Skeletal muscle tissue (tissue), 4 donors: ENCODE measurements around the gene ADAMTS4. TPM values are rescaled to one million over a fixed set of nuclear protein-coding genes. Genes with fewer than 3 reads are reported as not detected.
A peak's percentile ranks its signal among the peaks of the same experiment; 100 is the strongest.

ENCODE experiments used
- H3K27ac ChIP-seq: one replicate; pipeline ENCODE4 v1.7.0; 2013; ENCODE audit warnings: mild to moderate bottlenecking, low read depth, low read length, inconsistent platforms
- H3K27me3 ChIP-seq, 3 donors: one replicate each; pipeline ENCODE4 v1.7.0; 2013; ENCODE audit warnings: low read length in 3 of 3; ENCODE audit not compliant: control insufficient read depth in 3 of 3, insufficient read depth in 3 of 3
- H3K36me3 ChIP-seq, 3 donors: one replicate each; pipeline ENCODE4 v1.7.0; 2013; ENCODE audit warnings: low read length in 3 of 3; ENCODE audit not compliant: control insufficient read depth in 3 of 3, insufficient read depth in 3 of 3
- H3K4me1 ChIP-seq, 3 donors: one replicate each; pipeline ENCODE4 v1.7.0; 2013; ENCODE audit warnings: low read length in 3 of 3, mild to moderate bottlenecking in 3 of 3; ENCODE audit not compliant: control insufficient read depth in 3 of 3, insufficient read depth in 3 of 3
- H3K4me3 ChIP-seq, 3 donors: one replicate each; pipeline ENCODE4 v1.7.0; 2013; ENCODE audit warnings: low read length in 3 of 3
- H3K9ac ChIP-seq, 3 donors: one replicate each; pipeline ENCODE4 v1.7.0; 2013; ENCODE audit warnings: low read length in 3 of 3, mild to moderate bottlenecking in 3 of 3, moderate library complexity in 2 of 3, low read depth in 1 of 3
- H3K9me3 ChIP-seq, 3 donors: one replicate each; pipeline ENCODE4 v1.7.0; 2013; ENCODE audit warnings: low read length in 3 of 3; ENCODE audit not compliant: control insufficient read depth in 3 of 3
- total RNA-seq: library from RNA; depleted of rRNA; stranded (reverse); fragments of >200 nt; gene quantifications from one replicate; pipeline ENCODE4 v1.2.3, GENCODE V29; 2014
- donor health status: Osteomylitis.

Gene ADAMTS4
- total RNA-seq, 1 donor from 2014 or later, result 4.7 TPM

DNA sequence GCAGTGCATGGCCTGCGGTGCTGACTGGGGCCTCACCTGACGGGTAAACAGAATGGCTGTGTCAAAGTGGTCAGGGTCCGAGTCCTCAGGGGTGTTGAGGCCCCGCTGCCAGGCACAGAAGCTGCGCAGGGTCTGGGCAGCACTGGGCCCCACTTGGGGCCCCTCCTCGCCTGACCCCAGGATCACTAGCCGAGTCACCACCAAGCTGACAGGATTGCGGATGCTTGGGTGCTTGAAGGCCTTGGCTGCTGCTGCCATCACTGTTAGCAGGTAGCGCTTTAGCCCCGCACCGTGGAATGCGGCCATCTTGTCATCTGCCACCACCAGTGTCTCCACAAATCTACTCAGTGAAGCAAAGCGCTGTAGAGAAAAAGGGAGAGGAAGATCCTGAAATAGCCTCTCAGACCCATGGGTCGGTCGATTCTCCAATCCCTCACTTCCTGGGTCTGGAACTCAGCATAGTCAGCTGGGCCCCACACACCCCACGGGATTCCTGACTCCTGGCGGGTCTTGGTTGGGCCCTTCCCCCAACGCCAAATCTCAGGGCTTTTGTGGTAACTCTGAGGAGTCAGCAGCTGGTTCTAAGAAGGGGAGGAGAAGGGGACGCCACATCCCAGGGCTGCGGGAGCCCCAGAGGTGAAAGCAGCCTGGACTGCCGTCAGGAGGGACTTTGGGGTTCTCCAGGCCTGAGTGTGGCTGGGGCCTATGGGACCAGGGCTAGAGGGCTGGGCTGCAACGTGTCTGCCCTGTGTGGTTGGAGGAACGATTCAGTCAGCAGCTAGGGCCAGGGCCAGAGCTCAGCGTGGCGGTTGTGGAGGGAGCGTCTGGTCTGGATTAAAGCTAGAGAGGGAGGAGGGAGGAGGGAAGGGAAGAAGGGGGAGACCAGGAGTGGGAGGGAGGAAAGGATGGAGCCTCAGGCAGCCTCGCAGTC, 2.1 kb downstream of the ADAMTS4 start:
- Histone ChIP-seq H3K27ac (peak overlapping the region; percentile 99), H3K9ac (peak overlapping the region; percentile 3 to 90 (median 81)), H3K36me3 (peaks cover 0 to 3% (median 1%) of the 10 kb centered on the region in 3 donors), H3K4me3 (peak overlapping the region; percentile 65 to 73 (median 72)), H3K9me3 (no peaks in the 10 kb centered on the region), H3K4me1 (peaks cover 69 to 90% (median 83%) of the 10 kb centered on the region in 3 donors), H3K27me3 (no peaks in the 10 kb centered on the region)

DNA sequence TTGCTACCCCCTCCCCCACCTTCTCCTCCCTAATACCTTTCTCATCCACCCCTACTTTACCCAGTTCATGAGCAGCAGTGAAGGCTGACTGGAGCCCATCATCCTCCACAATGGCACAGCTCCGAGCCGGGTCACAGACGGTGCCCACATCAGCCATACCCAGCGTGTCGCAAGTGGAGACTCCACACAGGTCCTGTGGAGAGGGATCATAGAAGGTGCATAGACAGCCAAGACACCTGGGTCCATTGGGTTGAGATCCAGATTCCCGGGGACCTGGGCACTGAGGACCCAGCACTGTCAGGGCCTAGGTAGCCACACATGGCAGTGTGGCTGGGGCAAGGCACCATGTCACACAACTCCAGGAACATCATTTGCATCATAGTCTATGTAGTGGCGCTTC, 2.7 kb downstream of the ADAMTS4 start:
- peak overlapping the region in 1 of 3 donors; percentile 35 for H3K4me3 ChIP-seq
- peaks cover 62 to 83% (median 76%) of the 10 kb centered on the region in 3 donors for H3K4me1 ChIP-seq
- peak overlapping the region in 1 of 3 donors; percentile 73 for H3K9ac ChIP-seq
- H3K9me3 ChIP-seq, result no peaks in the 10 kb centered on the region
- H3K27me3 ChIP-seq, result no peaks in the 10 kb centered on the region
- H3K36me3 ChIP-seq, result peaks cover 0 to 8% (median 3%) of the 10 kb centered on the region in 3 donors
- H3K27ac ChIP-seq, result peak overlapping the region; percentile 99

DNA sequence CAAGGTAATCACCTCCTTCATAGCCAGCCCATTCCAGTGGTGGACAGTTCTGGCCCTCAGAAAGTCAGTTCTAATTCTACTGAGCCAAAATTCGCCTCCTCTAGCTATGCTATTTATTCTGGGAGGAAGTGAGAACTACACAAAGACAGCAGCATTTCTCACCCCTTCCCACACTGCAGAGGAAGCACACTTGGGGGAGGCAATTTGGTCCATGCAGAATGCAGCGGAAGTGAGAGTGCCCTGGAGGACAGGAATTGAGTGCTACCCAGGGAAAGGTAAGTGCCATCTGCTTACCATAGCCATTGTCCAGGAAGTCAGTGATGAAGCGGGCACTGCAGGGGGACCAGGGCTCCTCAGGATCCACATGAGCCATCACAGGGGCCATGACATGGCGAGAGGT, 3.7 kb downstream of the ADAMTS4 start:
- Histone ChIP-seq H3K36me3 (peaks cover 0 to 8% (median 3%) of the 10 kb centered on the region in 3 donors), H3K9ac (peak overlapping the region in 1 of 3 donors; percentile 15), H3K27me3 (no peaks in the 10 kb centered on the region), H3K4me3 (peak overlapping the region in 2 of 3 donors; percentile 11 to 29), H3K4me1 (peaks cover 53 to 74% (median 67%) of the 10 kb centered on the region in 3 donors), H3K27ac (peak overlapping the region; percentile 31), H3K9me3 (no peaks in the 10 kb centered on the region)

DNA sequence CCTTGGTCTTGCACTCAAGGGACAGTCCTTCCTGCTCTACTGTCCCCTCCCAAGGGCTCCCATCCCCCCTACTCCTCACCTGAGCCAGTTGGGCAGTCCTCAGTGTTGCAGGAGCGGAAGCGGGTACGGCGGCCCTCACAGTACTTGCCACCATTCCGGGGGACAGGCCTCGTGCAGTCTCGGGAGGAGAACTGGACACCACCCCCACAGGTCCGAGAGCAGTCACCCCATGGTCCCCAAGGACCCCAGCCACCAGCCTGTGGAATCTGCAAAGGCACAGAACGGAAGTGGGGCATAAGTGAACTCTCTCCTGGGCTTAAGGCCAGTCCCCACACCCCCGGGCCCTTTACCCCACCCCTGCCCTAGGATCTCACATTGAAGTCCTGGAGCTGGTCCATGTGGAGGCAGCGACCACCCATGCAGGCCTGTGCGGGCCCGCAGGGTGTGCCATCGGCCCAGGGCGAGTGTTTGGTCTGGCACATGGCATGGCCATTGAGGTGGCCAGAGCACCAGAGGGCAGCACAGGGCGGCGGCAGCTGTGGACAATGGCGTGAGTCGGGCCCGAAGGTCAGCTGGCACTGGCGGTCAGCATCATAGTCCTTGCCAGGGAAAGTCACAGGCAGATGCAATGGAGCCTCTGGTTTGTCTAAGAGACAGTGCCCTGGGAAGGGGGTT, 5.2 kb downstream of the ADAMTS4 start:
- Histone ChIP-seq H3K4me1 (peaks cover 40 to 59% (median 55%) of the 10 kb centered on the region in 3 donors), H3K27ac (peak overlapping the region; percentile 9), H3K4me3 (peak overlapping the region in 1 of 3 donors; percentile 41)

DNA sequence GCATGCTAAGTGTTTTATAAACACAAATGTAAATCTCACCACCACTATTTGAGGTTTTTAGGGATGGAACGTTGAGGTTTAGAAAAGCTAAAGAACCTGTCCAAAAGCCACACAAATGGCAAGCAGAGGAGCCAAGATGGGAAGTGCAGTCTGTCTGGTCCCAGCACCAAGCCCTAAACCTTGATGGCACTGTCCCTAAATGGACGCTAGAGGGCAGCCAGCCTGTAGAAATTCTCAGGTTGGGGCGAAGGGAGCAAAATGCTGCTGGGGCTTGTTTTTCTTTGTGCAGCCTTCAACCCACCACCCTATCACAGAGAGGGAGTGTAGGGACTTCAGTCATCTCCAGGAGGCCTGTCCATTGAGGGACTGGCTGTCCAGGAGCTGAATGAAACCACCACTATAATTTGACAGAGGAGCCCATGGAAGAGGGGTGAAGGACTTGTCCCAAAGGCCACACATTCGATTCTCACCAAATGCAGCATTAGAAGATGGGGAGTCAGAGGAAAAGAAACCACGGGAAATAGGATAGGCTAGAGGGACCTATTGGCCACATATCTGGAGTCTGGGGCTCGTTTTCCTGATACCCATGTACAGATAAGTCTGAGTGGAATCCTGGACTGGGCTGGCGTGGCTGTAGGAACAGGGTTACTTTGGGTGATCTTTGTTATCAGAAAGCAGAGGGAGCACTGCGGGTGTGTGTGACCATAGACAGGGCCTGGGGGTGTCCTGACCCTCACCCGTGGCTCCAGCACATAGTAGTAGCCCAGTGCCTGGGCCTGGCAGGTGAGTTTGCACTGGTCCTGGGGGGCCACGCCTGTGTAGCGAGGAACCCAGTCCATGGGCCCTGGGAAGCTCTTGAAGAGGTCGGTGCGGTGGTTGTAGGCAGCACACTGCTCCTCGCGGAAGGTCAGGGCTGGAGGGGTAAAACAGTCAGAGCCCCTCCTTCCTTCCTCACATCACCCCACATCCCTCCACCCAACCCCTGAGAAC, 6.1 kb downstream of the ADAMTS4 start:
- Histone ChIP-seq H3K27me3 (no peaks in the 10 kb centered on the region), H3K27ac (peak overlapping the region; percentile 9), H3K36me3 (peaks cover 0 to 8% (median 3%) of the 10 kb centered on the region in 3 donors), H3K4me3 (no peak overlapping the region), H3K9ac (peak overlapping the region in 1 of 3 donors; percentile 40), H3K4me1 (peaks cover 31 to 50% (median 46%) of the 10 kb centered on the region in 3 donors), H3K9me3 (no peaks in the 10 kb centered on the region)

More for the DNA sequence above, 5.2 kb downstream of the ADAMTS4 start:
- peak overlapping the region in 1 of 3 donors; percentile 40 for H3K9ac ChIP-seq
- H3K27me3 ChIP-seq, result no peaks in the 10 kb centered on the region
- no peaks in the 10 kb centered on the region for H3K9me3 ChIP-seq
- peaks cover 0 to 8% (median 3%) of the 10 kb centered on the region in 3 donors for H3K36me3 ChIP-seq

DNA sequence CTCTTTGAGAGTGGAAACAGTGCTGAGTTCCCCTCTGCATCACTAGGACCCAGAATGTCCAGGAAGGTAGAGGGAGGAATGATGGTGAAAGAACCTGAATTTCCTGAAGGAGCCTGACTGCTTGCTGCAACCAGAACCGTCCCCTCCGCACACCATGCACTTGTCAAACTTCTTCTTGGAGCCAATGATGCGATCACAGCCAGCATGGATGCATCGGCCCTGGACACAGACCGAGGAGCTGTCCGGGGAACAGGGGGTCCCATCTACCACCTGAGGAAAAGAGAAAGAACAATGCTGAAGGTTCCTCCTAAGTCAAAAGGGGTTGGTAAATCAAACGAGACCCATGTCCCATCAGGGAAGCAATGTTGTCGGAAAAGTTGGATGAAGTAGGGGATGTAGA, 6.9 kb downstream of the ADAMTS4 start:
- Histone ChIP-seq H3K9ac (no peak overlapping the region), H3K4me1 (peaks cover 23 to 48% (median 38%) of the 10 kb centered on the region in 3 donors), H3K9me3 (no peaks in the 10 kb centered on the region), H3K27ac (no peak overlapping the region), H3K36me3 (peaks cover 0 to 8% (median 3%) of the 10 kb centered on the region in 3 donors), H3K27me3 (no peaks in the 10 kb centered on the region), H3K4me3 (no peak overlapping the region)

DNA sequence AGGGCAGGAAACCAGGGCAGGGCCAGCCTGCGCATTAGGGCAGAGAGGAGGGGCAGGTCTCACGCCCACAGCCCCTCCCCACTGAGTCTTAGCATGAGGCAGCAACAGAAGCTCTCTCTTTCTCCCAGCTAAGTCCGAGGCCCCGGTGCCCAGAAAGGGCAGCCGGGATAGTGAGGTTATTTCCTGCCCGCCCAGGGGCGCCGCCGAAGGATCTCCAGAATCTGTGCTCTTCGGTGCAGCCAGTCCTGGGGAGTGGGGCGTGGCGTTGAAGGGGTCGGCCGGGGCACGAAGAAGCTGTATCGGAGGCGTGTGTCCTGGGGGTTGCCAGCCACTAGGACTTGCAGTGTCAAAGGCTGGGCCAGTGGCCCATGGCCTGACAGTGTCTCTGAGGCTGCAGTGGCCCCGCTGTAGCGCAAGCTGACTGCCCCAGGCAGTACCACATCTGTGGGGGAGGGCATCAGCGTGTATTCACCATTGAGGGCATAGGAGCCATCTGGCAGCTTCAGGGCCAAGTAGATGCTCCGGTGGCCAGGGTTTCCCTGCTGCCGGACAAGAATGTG, 7.8 kb downstream of the ADAMTS4 start:
- H3K27ac ChIP-seq, result no peak overlapping the region

DNA sequence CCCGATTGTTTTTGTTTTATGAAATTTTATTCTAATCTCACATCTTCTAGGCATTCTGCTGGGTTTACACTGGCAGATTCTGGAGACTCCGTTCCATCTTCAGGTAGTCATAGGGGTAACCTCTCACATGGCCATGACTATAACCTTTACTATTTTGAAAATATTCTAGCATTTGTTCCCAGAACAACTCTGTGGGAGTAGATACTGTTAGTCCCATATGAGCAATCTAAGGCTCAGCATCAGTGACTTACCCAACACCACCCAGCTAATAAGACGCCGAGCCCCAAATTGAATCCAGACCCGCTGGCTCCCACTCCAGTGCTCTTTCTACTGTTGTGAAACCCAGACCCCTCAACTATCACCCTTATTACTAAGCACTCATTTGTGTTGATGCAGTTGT, 9.8 kb downstream of the ADAMTS4 start:
- Histone ChIP-seq H3K9me3 (no peaks in the 10 kb centered on the region), H3K36me3 (peaks cover 0 to 8% (median 3%) of the 10 kb centered on the region in 3 donors), H3K27ac (no peak overlapping the region), H3K27me3 (no peaks in the 10 kb centered on the region), H3K4me3 (no peak overlapping the region), H3K4me1 (peaks cover 25 to 39% (median 29%) of the 10 kb centered on the region in 3 donors), H3K9ac (no peak overlapping the region)

More for the DNA sequence above, 7.8 kb downstream of the ADAMTS4 start:
- no peak overlapping the region for H3K9ac ChIP-seq
- peaks cover 17 to 47% (median 33%) of the 10 kb centered on the region in 3 donors for H3K4me1 ChIP-seq
- H3K36me3 ChIP-seq, result peaks cover 0 to 8% (median 3%) of the 10 kb centered on the region in 3 donors
- H3K27me3 ChIP-seq, result no peaks in the 10 kb centered on the region
- no peaks in the 10 kb centered on the region for H3K9me3 ChIP-seq
- no peak overlapping the region for H3K4me3 ChIP-seq

DNA sequence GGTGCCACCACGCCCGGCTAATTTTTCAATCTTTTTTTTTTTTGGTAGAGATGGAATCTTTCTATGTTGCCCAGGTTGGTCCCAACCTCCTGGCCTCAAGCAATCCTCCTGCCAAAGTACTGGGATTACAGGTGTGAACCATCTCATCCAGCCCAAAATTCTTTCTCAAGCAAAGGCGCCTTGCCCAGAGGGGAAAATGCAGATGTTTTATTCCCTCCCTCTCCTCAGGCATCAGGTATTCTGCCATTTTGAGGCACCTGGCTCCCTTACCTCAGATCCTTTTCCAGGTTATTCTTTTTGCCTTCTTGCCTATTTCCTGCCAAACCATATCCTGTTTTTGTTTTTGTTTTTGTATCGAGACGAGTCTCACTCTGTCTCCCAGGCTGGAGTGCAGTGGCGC, 10.5 kb downstream of the ADAMTS4 start:
- H3K9me3 ChIP-seq, result no peaks in the 10 kb centered on the region
- H3K27ac ChIP-seq, result no peak overlapping the region
- H3K4me3 ChIP-seq, result no peak overlapping the region
- H3K27me3 ChIP-seq, result no peaks in the 10 kb centered on the region
- peaks cover 19 to 33% (median 23%) of the 10 kb centered on the region in 3 donors for H3K4me1 ChIP-seq
- H3K36me3 ChIP-seq, result peaks cover 0 to 8% (median 3%) of the 10 kb centered on the region in 3 donors
- H3K9ac ChIP-seq, result no peak overlapping the region
